Thyroid gland (tissue), 4 donors: Measurements from ENCODE around the gene GRIP2.

Source experiments
- CTCF ChIP-seq, 6 experiments: fragments of 200-600 bp in 3 of 6; fragments of 450-650 bp in 3 of 6; sonication (generic) in 3 of 6; IDR thresholded peaks; one replicate each; pipeline ENCODE4 v1.5.1; 2016 to 2019; ENCODE audit warnings: antibody characterized with exemption in 6 of 6, mild to moderate bottlenecking in 2 of 6, inconsistent platforms in 1 of 6, moderate library complexity in 1 of 6
- POLR2A ChIP-seq, 2 donors: fragments of 450-650 bp; IDR thresholded peaks; one replicate each; pipeline ENCODE4 v1.6.1; 2017; ENCODE audit warnings: antibody characterized with exemption in 2 of 2, mild to moderate bottlenecking in 2 of 2, moderate library complexity in 1 of 2

GRCh38 chr3:14490831-14491230 lies 49.3 kb downstream of the GRIP2 start:
- TF ChIP-seq POLR2A (IDR thresholded peaks at IDR 0.05) (no peak), CTCF (IDR thresholded peaks at IDR 0.05) (no peak)
